ENCODE data around the gene SPAG9.
A peak's percentile ranks its signal among the peaks of the same experiment; 100 is the strongest.

The SPAG9 gene

GRCh38 chr17:50935221-50935995 is 185.3 kb downstream of the SPAG9 start:
- H3K27ac ChIP-seq: no peak overlapping the region
- in situ Hi-C loops (cut with HindIII; ENCODE audit: low pct_ligation_motif_present, low sequenced_read_pairs): no loop called here
- no peak for DNase-seq
- H3K27me3 ChIP-seq (replicated peaks): no peaks in the 10 kb centered on the region
- H3K4me3 ChIP-seq (ENCODE audit: low read depth, low read length): no peak overlapping the region
- H3K36me3 ChIP-seq (replicated peaks): no peaks in the 10 kb centered on the region
- TF ChIP-seq CTCF (IDR thresholded peaks at IDR 0.05; ENCODE audit: low read depth, low read length, missing control alignments): no peak

- H3K27me3 ChIP-seq (replicated peaks): no peaks in the 10 kb centered on the region
- H3K4me3 ChIP-seq (ENCODE audit: low read depth, low read length): no peak overlapping the region
- in situ Hi-C loops (cut with HindIII; ENCODE audit: low pct_ligation_motif_present, low sequenced_read_pairs): no loop called here
- no peak for TF ChIP-seq CTCF (IDR thresholded peaks at IDR 0.05; ENCODE audit: low read depth, low read length, missing control alignments)
- no peak for DNase-seq
- H3K27ac ChIP-seq: no peak overlapping the region
- H3K36me3 ChIP-seq (replicated peaks): no peaks in the 10 kb centered on the region
Observed at GRCh38 chr17:50934672-50935220, 185.9 kb downstream of the SPAG9 start.

- no peaks in the 10 kb centered on the region for H3K27me3 ChIP-seq (replicated peaks)
- DNase-seq: no peak
- H3K36me3 ChIP-seq (replicated peaks): no peaks in the 10 kb centered on the region
- in situ Hi-C loops (cut with HindIII; ENCODE audit: low pct_ligation_motif_present, low sequenced_read_pairs): no loop called here
- no peak for TF ChIP-seq CTCF (IDR thresholded peaks at IDR 0.05; ENCODE audit: low read depth, low read length, missing control alignments)
- no peak overlapping the region for H3K27ac ChIP-seq
- H3K4me3 ChIP-seq (ENCODE audit: low read depth, low read length): no peak overlapping the region
Observed at GRCh38 chr17:50934161-50934560, 186.5 kb downstream of the SPAG9 start.

GRCh38 chr17:50931144-50931908 is 189.3 kb downstream of the SPAG9 start:
- Histone ChIP-seq H3K4me3 (ENCODE audit: low read depth, low read length) (peak overlapping the region; percentile 48), H3K27ac (peak overlapping the region; percentile 80), H3K36me3 (replicated peaks) (no peaks in the 10 kb centered on the region), H3K27me3 (replicated peaks) (no peaks in the 10 kb centered on the region)
- in situ Hi-C loops (cut with HindIII; ENCODE audit: low pct_ligation_motif_present, low sequenced_read_pairs): no loop called here
- peak; percentile 78 for DNase-seq
- TF ChIP-seq CTCF (IDR thresholded peaks at IDR 0.05; ENCODE audit: low read depth, low read length, missing control alignments): no peak

- Histone ChIP-seq H3K4me3 (ENCODE audit: low read depth, low read length) (no peak overlapping the region), H3K36me3 (replicated peaks) (no peaks in the 10 kb centered on the region), H3K27ac (no peak overlapping the region), H3K27me3 (replicated peaks) (no peaks in the 10 kb centered on the region)
- TF ChIP-seq CTCF (IDR thresholded peaks at IDR 0.05; ENCODE audit: low read depth, low read length, missing control alignments): no peak
- no peak for DNase-seq
- in situ Hi-C loops (cut with HindIII; ENCODE audit: low pct_ligation_motif_present, low sequenced_read_pairs): no loop called here
Observed at GRCh38 chr17:50928646-50929045, 192.0 kb downstream of the SPAG9 start.

Measured in brain microvascular endothelial cell (primary cell).